ENCODE data around the gene DRD2.

Gene DRD2

DNA sequence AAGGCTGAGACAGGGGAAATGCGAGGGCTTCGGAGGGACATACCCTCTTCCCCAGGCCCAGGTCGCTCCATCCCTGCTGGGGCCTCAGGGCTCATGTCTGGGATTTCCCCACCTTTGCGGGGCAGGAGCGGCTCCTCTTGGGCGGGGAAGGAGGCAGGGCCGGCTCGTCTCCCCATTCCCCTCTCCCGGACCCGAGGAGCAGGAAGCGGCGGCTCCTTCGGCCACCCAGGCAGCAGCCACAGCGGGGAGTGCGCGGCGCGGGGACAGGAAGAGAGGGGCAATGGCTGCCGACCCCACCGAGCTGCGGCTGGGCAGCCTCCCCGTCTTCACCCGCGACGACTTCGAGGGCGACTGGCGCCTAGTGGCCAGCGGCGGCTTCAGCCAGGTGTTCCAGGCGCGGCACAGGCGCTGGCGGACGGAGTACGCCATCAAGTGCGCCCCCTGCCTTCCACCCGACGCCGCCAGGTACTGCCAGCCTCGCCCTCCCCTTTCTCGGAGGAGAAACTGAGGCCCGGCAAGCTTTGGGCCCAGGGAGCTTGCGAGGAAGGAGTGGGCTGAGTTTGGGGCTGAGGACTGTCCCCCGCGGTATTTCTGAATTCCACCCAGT is 87.5 kb downstream of the DRD2 start, which contains the start of gene ANKK1:
TSS of gene ANKK1 (plus strand) at position 175 of the 607 bp plus-strand sequence. CDS start at position 281, 106 bp downstream.
- no peak for DNase-seq (ENCODE audit: low spot score in 2 of 2)

DNA sequence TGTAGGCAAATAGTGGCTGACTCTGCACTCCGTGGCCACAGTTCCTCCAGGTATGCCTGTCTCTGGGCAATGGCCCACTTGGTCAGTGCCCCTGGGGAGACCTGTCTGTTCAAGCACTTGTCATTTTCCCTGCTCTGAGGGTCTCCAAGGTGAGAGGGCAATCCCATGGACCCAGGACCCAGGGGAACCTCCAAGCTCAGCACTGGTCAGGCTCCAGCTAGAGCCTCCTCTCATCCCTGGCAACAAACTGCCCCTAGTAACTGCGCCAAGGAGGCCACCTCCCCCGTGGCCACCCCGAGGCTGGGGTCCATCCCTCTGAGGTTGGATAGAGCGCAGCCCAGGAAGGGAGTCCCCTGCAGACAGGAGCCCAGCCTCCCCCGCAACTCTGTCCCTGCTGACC is 88.3 kb downstream of the DRD2 start:
- Mint-ChIP-seq H3K36me3 (no peaks in the 10 kb centered on the region), H3K9me3 (no peaks in the 10 kb centered on the region), H3K27ac (no peak overlapping the region), H3K4me3 (no peak overlapping the region), H3K4me1 (no peaks in the 10 kb centered on the region)
- DNase-seq (ENCODE audit: low spot score in 2 of 2) (no peak), ATAC-seq (no peak)

More for the DNA sequence above, 87.5 kb downstream of the DRD2 start, which contains the start of gene ANKK1:
- Mint-ChIP-seq H3K27ac (no peak within 1 kb of the TSS), H3K9me3 (no peaks in the 10 kb centered on the region), H3K4me3 (no peak within 1 kb of the TSS), H3K4me1 (no peaks in the 10 kb centered on the region), H3K36me3 (no peaks in the 10 kb centered on the region)
- ATAC-seq, result peak; percentile 19

DNA sequence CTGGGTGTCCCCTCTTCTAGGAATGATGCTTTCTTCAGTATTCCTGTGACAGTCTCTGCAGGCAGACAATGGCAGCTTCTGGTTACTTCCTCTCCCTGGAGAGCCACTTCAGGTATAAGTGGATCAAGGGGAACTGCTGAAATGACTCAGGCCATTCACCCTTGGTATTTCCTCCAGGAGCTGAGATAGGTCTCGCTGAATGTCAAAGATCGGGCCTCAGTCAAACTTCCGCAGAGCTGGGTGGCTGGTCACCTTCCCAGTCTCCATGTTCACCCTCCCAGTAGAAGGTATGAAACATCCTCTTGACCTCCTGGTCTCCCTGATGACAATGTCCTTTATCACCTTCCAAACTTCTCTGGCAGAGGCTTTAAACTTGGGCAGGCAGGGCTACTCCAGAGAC is 89.4 kb downstream of the DRD2 start:
- Mint-ChIP-seq H3K4me3 (no peak overlapping the region), H3K36me3 (no peaks in the 10 kb centered on the region), H3K27ac (no peak overlapping the region), H3K4me1 (no peaks in the 10 kb centered on the region), H3K9me3 (no peaks in the 10 kb centered on the region)
- ATAC-seq (no peak), DNase-seq (ENCODE audit: low spot score in 2 of 2) (no peak)

DNA sequence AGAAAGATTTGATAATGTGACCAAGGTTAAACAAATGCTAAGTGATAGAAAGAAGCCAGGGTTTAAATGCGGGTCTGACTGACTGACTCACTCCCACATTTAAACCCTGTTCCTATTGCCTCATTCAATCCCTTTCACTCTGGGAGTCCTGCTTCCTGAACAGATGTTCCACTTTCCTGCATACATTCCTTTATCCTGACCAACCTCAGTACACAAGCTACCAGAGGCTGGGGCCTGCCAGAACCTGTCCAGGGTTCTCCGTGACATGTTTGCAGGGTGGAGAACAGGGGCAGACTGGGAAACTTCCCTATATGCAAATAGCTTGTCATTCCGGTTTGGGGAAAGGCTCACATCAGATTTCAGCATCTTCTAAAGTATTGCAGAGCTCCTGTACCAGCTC is 90.6 kb downstream of the DRD2 start:
- no peaks in the 10 kb centered on the region for H3K4me1 Mint-ChIP-seq
- DNase-seq (ENCODE audit: low spot score in 2 of 2), result no peak
- no peaks in the 10 kb centered on the region for H3K36me3 Mint-ChIP-seq
- ATAC-seq, result no peak
- no peak overlapping the region for H3K27ac Mint-ChIP-seq
- no peak overlapping the region for H3K4me3 Mint-ChIP-seq
- H3K9me3 Mint-ChIP-seq, result no peaks in the 10 kb centered on the region

DNA sequence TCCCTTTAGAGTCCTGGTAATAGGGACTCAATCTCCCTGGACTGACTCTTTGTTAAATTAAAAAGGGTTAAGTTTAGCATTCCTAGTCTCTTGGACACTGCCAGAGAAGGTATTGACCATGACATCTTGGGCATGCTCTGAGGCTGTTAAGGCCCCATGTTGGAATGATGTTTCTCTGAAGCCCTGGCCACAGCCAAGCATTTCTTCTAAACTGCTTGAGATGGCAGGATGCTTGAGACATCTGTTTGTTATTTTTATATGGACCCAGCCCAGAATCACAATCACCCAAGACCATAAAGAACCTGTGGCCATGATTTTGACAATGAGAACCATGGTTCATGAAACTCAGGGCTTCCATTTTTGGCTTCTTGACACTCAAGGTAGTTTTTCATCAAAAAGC is 93.1 kb downstream of the DRD2 start:
- Mint-ChIP-seq H3K9me3 (no peaks in the 10 kb centered on the region), H3K27ac (no peak overlapping the region), H3K36me3 (peaks cover 5% of the 10 kb centered on the region), H3K4me3 (no peak overlapping the region), H3K4me1 (no peaks in the 10 kb centered on the region)
- ATAC-seq, result no peak
- no peak for DNase-seq (ENCODE audit: low spot score in 2 of 2)

DNA sequence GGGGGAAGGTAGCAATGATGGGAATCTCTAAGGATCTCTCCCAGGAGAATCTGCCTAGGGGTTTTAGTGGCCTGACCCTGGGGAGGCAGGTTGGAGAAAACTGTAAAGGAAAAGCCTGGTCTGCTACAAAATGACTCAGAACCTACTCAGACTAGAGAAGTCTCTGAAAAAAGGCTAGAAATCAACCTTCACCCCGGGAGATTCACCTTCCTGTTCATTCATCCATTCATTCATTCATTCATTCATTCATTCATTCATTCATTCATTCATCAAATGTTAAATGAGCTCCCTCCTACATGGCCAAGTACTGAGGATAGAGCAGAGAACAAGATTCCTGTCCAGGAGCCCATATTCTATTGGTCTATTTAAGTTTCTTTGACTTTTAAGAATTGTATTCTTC is 96.5 kb downstream of the DRD2 start:
- H3K4me1 Mint-ChIP-seq, result no peaks in the 10 kb centered on the region
- no peak overlapping the region for H3K27ac Mint-ChIP-seq
- ATAC-seq, result no peak
- H3K36me3 Mint-ChIP-seq, result peaks cover 5% of the 10 kb centered on the region
- no peaks in the 10 kb centered on the region for H3K9me3 Mint-ChIP-seq
- no peak overlapping the region for H3K4me3 Mint-ChIP-seq
- no peak for DNase-seq (ENCODE audit: low spot score in 2 of 2)

DNA sequence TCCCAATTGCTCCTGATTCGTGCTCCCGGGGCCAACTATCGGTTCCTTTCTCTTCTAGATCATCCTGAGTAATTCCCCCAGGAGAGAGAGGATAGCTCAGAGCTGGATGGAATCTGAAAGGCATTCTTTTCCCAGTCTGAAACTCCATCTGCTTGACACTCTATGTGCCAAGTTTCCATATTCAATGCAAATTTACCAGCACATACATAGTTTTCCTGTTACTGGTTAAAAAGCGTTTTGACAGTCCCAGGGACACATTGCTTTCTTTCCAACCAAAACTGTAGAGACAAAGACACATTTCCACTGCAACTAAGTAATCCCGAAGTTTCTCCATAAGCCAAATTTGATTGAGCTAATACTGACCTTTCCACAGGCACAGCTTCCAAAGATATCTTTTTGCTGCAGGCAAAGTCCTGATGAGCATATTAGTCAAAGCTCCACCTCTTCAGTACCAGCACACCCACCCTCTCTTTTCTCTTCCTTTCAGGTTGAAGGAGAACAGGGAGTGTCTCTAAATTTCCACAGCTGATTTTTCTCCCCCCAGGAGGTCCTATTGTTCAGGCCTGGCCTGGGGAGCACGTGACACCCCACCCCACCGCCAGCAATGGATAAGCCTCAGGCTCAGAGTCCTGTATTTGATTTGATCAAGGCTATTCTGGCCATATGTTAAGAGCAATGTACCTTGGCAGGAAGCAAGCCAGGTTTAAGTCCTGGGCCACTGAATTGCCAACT is 97.4 kb downstream of the DRD2 start:
- Mint-ChIP-seq H3K27ac (no peak overlapping the region), H3K9me3 (no peaks in the 10 kb centered on the region), H3K4me1 (no peaks in the 10 kb centered on the region), H3K36me3 (peaks cover 5% of the 10 kb centered on the region), H3K4me3 (no peak overlapping the region)
- DNase-seq (ENCODE audit: low spot score in 2 of 2) (no peak), ATAC-seq (no peak)

DNA sequence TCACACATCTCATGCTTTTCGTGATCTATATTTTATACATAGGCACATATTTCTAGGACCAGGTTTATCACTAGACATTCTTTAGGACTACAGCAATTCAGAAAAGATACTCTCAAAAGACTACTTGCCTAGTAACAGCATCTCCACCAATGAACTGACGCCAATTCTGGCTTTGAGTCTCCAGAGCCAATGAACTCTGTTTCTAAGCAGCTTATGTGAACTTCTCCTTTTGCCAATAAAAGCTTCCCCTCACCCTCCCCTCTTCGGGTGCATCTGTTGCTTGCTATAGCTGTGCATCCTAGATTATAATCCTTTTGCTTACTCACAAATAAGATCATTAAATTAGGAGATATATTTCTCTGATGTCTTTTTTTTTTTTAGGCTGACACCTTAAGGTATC is 99.0 kb downstream of the DRD2 start:
- DNase-seq (ENCODE audit: low spot score in 2 of 2) (no peak), ATAC-seq (no peak)
- H3K9me3 Mint-ChIP-seq, result no peaks in the 10 kb centered on the region
- no peak overlapping the region for H3K4me3 Mint-ChIP-seq
- H3K27ac Mint-ChIP-seq, result no peak overlapping the region
- H3K36me3 Mint-ChIP-seq, result peaks cover 5% of the 10 kb centered on the region
- H3K4me1 Mint-ChIP-seq, result no peaks in the 10 kb centered on the region

DNA sequence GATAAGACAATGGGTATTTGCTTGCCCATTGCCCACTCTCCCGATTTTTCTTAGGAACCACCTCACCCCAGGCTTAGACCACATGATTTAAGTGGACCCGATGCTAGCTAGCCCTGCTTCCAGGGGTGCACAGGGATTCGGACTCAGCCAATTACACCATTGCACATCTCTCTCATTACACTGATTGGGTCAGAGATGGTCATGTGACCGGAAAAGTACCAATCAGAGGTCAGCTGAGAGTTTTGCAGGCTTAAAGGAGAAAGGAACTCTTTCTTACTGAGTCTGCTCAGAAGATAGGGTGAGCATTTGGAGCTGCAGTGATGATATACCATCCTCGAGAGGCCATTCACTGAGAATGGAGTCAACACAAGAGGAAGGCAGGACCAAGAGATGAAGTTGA is 99.8 kb downstream of the DRD2 start:
- ATAC-seq (no peak), DNase-seq (ENCODE audit: low spot score in 2 of 2) (no peak)
- Mint-ChIP-seq H3K9me3 (no peaks in the 10 kb centered on the region), H3K4me1 (no peaks in the 10 kb centered on the region), H3K27ac (no peak overlapping the region), H3K4me3 (no peak overlapping the region), H3K36me3 (peaks cover 5% of the 10 kb centered on the region)

DNA sequence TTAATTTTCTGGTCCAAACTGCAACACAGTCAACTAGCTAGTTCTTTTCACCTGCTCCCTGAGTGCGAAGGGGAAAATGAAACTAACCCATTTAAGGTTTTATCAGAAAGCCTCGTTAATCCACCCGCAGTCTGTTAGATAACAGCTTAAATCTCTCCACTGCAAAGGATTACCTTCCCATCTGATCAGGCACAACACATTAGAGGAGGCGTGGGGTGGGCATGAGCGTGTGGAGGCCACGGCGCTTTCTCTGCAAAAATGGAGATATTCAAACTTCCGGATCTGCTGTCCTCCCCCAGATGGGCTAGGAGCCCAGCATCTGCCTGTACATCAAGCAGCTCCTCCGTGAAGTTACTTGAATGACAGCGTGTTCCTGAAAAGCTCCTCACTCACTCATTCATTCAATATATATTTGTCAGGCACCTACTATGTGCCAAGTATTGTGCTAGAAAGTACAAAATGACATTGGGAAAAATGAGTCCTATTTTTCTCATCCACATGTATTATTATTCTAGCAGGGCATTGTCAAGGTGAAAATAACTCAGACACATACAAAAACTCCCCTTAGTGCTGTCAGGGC is 101.1 kb downstream of the DRD2 start:
- no peaks in the 10 kb centered on the region for H3K4me1 Mint-ChIP-seq
- no peaks in the 10 kb centered on the region for H3K9me3 Mint-ChIP-seq
- peaks cover 5% of the 10 kb centered on the region for H3K36me3 Mint-ChIP-seq
- no peak overlapping the region for H3K27ac Mint-ChIP-seq
- no peak for DNase-seq (ENCODE audit: low spot score in 2 of 2)
- no peak overlapping the region for H3K4me3 Mint-ChIP-seq
- no peak for ATAC-seq

DNA sequence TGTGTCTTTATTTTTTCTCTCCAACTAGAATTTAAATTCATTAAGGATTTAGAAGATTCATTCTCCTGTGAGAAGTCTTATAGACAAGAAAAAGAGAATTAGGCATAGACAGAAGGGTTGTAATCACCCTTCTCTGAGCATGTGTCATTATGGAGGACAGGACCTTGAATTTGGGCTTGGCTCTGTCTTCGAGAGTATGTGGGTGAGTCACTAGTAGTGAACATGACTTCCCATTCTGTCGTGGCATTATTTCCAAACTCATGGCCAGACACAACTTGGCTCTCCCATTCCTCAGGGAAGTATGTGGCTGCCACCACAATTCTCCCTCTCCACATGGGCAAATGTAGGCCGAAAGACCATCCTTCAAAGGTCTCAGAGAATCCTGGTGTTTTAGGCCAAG is 101.9 kb downstream of the DRD2 start:
- Mint-ChIP-seq H3K36me3 (peaks cover 5% of the 10 kb centered on the region), H3K27ac (peak overlapping the region; percentile 6), H3K9me3 (no peaks in the 10 kb centered on the region), H3K4me3 (no peak overlapping the region), H3K4me1 (no peaks in the 10 kb centered on the region)
- ATAC-seq, result no peak
- no peak for DNase-seq (ENCODE audit: low spot score in 2 of 2)

DNA sequence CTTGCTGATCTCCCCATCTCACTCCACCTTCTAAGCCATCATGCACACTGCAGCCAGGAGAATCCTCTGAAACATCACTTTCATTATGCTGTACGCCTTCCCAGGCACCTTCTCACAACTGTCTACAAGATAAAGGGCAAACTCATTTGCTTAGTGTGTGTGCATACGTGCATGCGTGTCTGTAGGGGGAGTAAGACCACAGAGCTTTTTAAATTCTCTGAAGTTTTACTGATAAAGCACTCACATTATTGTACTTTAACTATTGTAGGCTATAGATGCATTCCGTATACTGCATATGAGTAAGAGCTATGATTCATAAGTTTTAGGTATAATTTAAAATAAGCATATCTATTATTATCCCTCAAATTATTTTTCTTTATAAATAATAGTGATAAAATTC is 102.9 kb downstream of the DRD2 start:
- H3K4me3 Mint-ChIP-seq, result no peak overlapping the region
- H3K9me3 Mint-ChIP-seq, result no peaks in the 10 kb centered on the region
- ATAC-seq (no peak), DNase-seq (ENCODE audit: low spot score in 2 of 2) (no peak)
- peaks cover 3% of the 10 kb centered on the region for H3K36me3 Mint-ChIP-seq
- no peaks in the 10 kb centered on the region for H3K4me1 Mint-ChIP-seq
- peak overlapping the region; percentile 6 for H3K27ac Mint-ChIP-seq

DNA sequence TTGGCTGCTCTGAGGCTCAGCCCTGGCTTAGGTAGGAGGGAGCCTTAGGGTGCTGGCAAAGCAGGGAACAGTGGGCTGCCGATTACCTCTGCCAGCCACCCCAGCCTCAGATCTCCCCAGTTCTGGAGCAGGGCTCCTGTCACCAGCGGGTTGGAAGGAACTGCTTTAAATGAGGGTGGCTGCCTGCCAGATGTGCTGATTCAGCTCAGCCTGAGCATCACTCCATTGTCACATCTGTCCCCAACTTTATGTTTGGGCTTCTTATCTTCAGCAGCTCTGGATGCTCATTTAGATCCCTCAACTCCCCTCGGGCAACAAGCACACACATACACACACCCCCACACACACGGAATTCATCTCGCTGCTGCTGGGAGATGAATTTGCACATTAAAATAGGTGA is 104.6 kb downstream of the DRD2 start:
- DNase-seq (ENCODE audit: low spot score in 2 of 2) (no peak), ATAC-seq (no peak)
- peaks cover 11% of the 10 kb centered on the region for H3K4me1 Mint-ChIP-seq
- no peaks in the 10 kb centered on the region for H3K9me3 Mint-ChIP-seq
- no peak overlapping the region for H3K4me3 Mint-ChIP-seq
- no peak overlapping the region for H3K27ac Mint-ChIP-seq
- H3K36me3 Mint-ChIP-seq, result peaks cover 5% of the 10 kb centered on the region

DNA sequence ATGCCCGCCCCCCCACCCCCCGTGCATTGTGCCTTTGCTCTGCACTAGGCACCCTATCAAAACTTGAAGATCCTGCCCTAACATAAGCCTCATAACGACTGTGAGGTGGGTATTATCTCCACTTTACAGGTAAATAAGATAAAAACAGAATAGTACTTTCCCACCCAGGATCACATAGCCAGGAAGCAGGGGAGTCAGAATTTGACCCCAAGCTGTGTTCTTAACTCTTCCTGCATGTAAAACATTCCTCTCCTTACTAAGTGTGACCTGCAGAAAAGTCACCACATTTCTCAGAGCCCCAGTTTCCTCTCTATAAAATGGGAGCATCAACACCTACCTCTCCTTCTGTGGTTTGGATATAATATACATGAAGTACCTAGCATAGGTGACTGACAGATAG is 105.8 kb downstream of the DRD2 start:
- H3K4me1 Mint-ChIP-seq, result peaks cover 15% of the 10 kb centered on the region
- peaks cover 5% of the 10 kb centered on the region for H3K36me3 Mint-ChIP-seq
- H3K27ac Mint-ChIP-seq, result peak overlapping the region; percentile 38
- H3K9me3 Mint-ChIP-seq, result no peaks in the 10 kb centered on the region
- DNase-seq (ENCODE audit: low spot score in 2 of 2) (no peak), ATAC-seq (no peak)
- no peak overlapping the region for H3K4me3 Mint-ChIP-seq

DNA sequence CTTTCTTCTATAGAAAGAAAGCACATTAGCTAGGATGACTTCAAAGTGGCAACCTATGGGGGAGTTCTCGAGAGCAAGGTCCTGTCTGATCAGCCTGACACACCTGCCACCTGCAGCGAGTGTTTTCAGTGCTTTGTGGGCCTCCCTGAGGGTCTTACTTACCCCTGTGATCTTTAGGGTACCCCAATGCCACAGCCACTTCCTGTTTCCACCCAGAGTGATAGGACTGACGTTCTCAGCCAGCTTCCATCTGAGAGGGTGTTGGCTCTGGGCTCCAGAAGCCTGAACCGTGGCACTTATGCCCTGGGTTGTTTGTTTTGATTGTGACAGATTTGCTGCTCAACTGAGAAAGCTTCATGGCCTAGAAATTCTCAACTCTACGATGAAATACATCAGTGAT is 109.3 kb downstream of the DRD2 start:
- H3K36me3 Mint-ChIP-seq, result peaks cover 10% of the 10 kb centered on the region
- peak overlapping the region; percentile 48 for H3K27ac Mint-ChIP-seq
- no peak overlapping the region for H3K4me3 Mint-ChIP-seq
- H3K4me1 Mint-ChIP-seq, result peaks cover 24% of the 10 kb centered on the region
- H3K9me3 Mint-ChIP-seq, result no peaks in the 10 kb centered on the region
- ATAC-seq, result peak; percentile 44
- no peak for DNase-seq (ENCODE audit: low spot score in 2 of 2)

DNA sequence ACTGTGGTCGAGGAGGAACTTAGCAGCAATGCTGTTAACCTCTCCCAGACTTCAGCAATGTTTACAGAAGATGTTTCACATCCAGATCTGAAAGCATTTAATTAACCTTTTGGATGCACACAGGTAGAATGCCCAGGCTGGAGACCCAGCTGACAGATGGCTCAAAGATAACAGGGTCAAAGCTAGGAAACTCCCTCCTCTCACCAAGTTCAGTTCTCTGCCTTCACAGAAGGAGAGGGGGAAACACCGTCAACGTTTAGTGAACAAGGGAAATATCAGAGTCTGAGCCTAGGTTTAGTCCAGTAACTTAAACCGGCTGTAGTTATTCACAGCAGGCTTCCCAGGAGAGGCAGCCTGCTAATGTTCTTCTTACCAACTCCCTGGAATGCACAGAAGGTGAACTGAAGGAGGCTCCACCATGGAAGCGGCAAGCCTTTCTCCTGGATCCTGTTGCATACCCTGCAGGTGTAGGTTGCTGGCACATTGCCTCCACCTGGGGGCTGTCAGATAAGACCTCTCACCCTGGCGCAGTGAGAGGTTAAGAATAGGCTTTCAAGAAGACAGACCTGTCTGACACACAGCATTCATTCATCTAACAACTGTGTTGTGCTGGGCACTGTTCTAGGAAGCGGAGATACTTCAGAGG is 111.1 kb downstream of the DRD2 start:
- ATAC-seq (no peak), DNase-seq (ENCODE audit: low spot score in 2 of 2) (no peak)
- peaks cover 24% of the 10 kb centered on the region for H3K4me1 Mint-ChIP-seq
- H3K36me3 Mint-ChIP-seq, result peaks cover 22% of the 10 kb centered on the region
- H3K4me3 Mint-ChIP-seq, result no peak overlapping the region
- H3K27ac Mint-ChIP-seq, result no peak overlapping the region
- no peaks in the 10 kb centered on the region for H3K9me3 Mint-ChIP-seq

Data from stimulated activated effector memory CD8-positive, alpha-beta T cell treated with anti-CD3 and anti-CD28 coated beads, Interleukin-12 subunit alpha, Interleukin-12 subunit beta, amount 100 ng/mL, for 72 hours (primary cell).